ENCODE data around the gene NOVA2. TPM values are rescaled to one million over a fixed set of nuclear protein-coding genes. Genes with fewer than 3 reads are reported as not detected.

NOVA2 gene
- total and polyA plus RNA-seq, 2 donors (not counting 1 experiment from before 2014, with no cell fraction given): not detected

DNA sequence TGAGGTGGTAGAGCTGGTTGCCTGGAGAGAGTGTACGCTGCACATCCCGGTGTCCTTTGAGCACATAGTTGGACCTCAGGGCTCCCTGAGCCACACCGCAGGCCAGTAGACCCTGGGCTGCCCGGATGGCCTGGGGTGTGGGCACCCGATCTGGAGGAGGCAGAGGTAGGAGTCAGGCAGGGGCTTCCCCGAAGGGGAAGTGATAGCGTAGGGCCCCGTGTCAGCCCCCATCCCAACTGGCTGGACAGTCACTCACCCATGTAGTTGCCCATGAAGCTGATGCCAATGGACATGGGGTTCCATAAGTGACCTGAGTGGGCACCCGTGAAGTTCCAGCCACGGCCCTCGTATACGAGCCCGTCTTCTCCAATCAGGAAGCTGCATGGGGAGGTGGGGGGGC lies 45.6 kb upstream of the NOVA2 start:
- H4K20me1 ChIP-seq (ENCODE audit: control insufficient read depth, insufficient read depth, low read length, poor library complexity, severe bottlenecking): peaks cover 5% of the 10 kb centered on the region
- Mint-ChIP-seq H3K4me3 (no peak overlapping the region), H3K9me3 (ENCODE audit: insufficient read depth) (no peaks in the 10 kb centered on the region), H3K27ac (no peak overlapping the region), H3K27me3 (peaks cover 22% of the 10 kb centered on the region), H3K4me1 (peaks cover 18% of the 10 kb centered on the region)
- WGBS (ENCODE audit: insufficient coverage): 85% methylated on average over 8 of the region's 13 CpGs
- ATAC-seq (ENCODE audit: low read depth): no peak
- no peaks in the 10 kb centered on the region for H3K36me3 ChIP-seq (replicated peaks in 1 of 2; ENCODE audit: control extremely low read depth in 1 of 2, control insufficient read depth in 1 of 2, extremely low read depth in 1 of 2, insufficient read depth in 2 of 2, low read length in 1 of 2)
- POLR2A ChIA-PET: no interaction called here
- peaks cover 0 to 18% (median 0%) of the 10 kb centered on the region in 3 donors for H3K9me3 ChIP-seq (ENCODE audit: control extremely low read depth in 1 of 3, control insufficient read depth in 2 of 3, insufficient read depth in 1 of 3, low read length in 2 of 3)
- no peak overlapping the region for H3K4me3 ChIP-seq (ENCODE audit: control extremely low read depth in 1 of 5, extremely low read depth in 1 of 5, insufficient read depth in 1 of 5, low read depth in 2 of 5, low read length in 4 of 5)
- DNase-seq: no peak
- intact Hi-C loops (cut with micrococcal nuclease): loop anchor here (10.0 kb wide), 1 partner anchor 1586 kb away; the partner anchor contains the start of gene BICRA
- TF ChIP-seq, protein P1, sequence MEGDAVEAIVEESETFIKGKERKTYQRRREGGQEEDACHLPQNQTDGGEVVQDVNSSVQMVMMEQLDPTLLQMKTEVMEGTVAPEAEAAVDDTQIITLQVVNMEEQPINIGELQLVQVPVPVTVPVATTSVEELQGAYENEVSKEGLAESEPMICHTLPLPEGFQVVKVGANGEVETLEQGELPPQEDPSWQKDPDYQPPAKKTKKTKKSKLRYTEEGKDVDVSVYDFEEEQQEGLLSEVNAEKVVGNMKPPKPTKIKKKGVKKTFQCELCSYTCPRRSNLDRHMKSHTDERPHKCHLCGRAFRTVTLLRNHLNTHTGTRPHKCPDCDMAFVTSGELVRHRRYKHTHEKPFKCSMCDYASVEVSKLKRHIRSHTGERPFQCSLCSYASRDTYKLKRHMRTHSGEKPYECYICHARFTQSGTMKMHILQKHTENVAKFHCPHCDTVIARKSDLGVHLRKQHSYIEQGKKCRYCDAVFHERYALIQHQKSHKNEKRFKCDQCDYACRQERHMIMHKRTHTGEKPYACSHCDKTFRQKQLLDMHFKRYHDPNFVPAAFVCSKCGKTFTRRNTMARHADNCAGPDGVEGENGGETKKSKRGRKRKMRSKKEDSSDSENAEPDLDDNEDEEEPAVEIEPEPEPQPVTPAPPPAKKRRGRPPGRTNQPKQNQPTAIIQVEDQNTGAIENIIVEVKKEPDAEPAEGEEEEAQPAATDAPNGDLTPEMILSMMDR (IDR thresholded peaks at IDR 0.05): no peak
- no peak for TF ChIP-seq EZH2 (IDR thresholded peaks at IDR 0.05; ENCODE audit: borderline replicate concordance, insufficient read depth, low read depth, low read length, poor library complexity, severe bottlenecking)
- H3K27me3 ChIP-seq (replicated peaks in 1 of 4; ENCODE audit: control extremely low read depth in 1 of 4, control insufficient read depth in 3 of 4, insufficient read depth in 4 of 4, low read length in 3 of 4): peaks cover 0 to 32% (median 16%) of the 10 kb centered on the region in 4 experiments
- CTCF ChIA-PET: interaction anchor here (0.7 to 4.9 kb wide), 5 partner anchors 9 to 382 kb away, joined by 3 to 28 read pairs (median 5); no protein-coding TSS in a partner anchor
- no peak overlapping the region for H2AFZ ChIP-seq (ENCODE audit: insufficient read depth, low read depth, low read length, poor library complexity, severe bottlenecking)
- peaks cover 19 to 22% of the 10 kb centered on the region in 2 donors for H3K4me1 ChIP-seq (ENCODE audit: control insufficient read depth in 2 of 2, insufficient read depth in 2 of 2, low read length in 2 of 2)
- no peaks in the 10 kb centered on the region for H3K79me2 ChIP-seq (ENCODE audit: control insufficient read depth, insufficient read depth, low read length)
- no peak overlapping the region for H3K4me2 ChIP-seq (replicated peaks; ENCODE audit: low read depth, low read length, poor library complexity, severe bottlenecking)
- no peak overlapping the region for H3K27ac ChIP-seq (ENCODE audit: low read length in 2 of 2)
- H3K9ac ChIP-seq (ENCODE audit: low read length): no peak overlapping the region

DNA sequence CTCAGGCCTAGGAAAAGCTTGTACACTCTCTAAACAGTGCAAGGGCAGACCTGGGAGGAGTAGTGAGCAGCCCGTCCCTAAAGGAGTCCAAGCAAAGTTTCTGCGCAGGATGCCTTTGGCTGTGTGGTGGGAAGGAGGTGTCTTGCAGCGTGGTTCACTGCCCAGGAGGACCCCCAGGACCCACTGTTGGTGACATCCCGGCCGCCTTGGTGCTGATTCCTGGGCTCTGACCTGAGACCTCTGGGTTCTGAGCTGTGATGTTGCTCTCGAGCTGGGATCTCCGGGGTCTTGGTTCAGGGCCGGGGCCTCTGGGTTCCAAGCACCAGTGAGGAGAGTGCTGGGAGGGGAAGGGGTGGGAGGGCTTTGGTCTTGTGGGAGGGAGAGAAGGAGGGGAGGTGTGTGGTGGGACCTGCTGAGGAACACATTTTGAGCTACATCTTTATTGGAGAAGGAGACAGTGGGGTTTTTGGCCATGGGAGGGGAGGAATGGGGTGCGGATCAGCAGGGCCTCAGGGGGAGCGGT lies 45.1 kb upstream of the NOVA2 start:
- no peak overlapping the region for H2AFZ ChIP-seq (ENCODE audit: insufficient read depth, low read depth, low read length, poor library complexity, severe bottlenecking)
- TF ChIP-seq, protein P1 (IDR thresholded peaks at IDR 0.05): no peak
- no peak for TF ChIP-seq EZH2 (IDR thresholded peaks at IDR 0.05; ENCODE audit: borderline replicate concordance, insufficient read depth, low read depth, low read length, poor library complexity, severe bottlenecking)
- ChIA-PET POLR2A (no interaction called here), CTCF (interaction anchor here (4.9 kb wide), 1 partner anchor 10 kb away, joined by 28 read pairs; no protein-coding TSS in a partner anchor)
- H3K4me3 ChIP-seq (ENCODE audit: control extremely low read depth in 1 of 5, extremely low read depth in 1 of 5, insufficient read depth in 1 of 5, low read depth in 2 of 5, low read length in 4 of 5): no peak overlapping the region
- WGBS (ENCODE audit: insufficient coverage): 97% methylated on average over 9 of the region's 10 CpGs
- Mint-ChIP-seq H3K4me3 (no peak overlapping the region), H3K4me1 (peaks cover 18% of the 10 kb centered on the region), H3K27ac (no peak overlapping the region), H3K27me3 (peaks cover 21% of the 10 kb centered on the region), H3K9me3 (ENCODE audit: insufficient read depth) (no peaks in the 10 kb centered on the region)
- peaks cover 6% of the 10 kb centered on the region for H4K20me1 ChIP-seq (ENCODE audit: control insufficient read depth, insufficient read depth, low read length, poor library complexity, severe bottlenecking)
- no peaks in the 10 kb centered on the region for H3K36me3 ChIP-seq (replicated peaks in 1 of 2; ENCODE audit: control extremely low read depth in 1 of 2, control insufficient read depth in 1 of 2, extremely low read depth in 1 of 2, insufficient read depth in 2 of 2, low read length in 1 of 2)
- no peak overlapping the region for H3K27ac ChIP-seq (ENCODE audit: low read length in 2 of 2)
- intact Hi-C loops (cut with micrococcal nuclease): loop anchor here (10.0 kb wide), 1 partner anchor 1586 kb away; the partner anchor contains the start of gene BICRA
- H3K4me2 ChIP-seq (replicated peaks; ENCODE audit: low read depth, low read length, poor library complexity, severe bottlenecking): no peak overlapping the region
- peaks cover 19 to 22% of the 10 kb centered on the region in 2 donors for H3K4me1 ChIP-seq (ENCODE audit: control insufficient read depth in 2 of 2, insufficient read depth in 2 of 2, low read length in 2 of 2)
- H3K9me3 ChIP-seq (ENCODE audit: control extremely low read depth in 1 of 3, control insufficient read depth in 2 of 3, insufficient read depth in 1 of 3, low read length in 2 of 3): peaks cover 0 to 18% (median 0%) of the 10 kb centered on the region in 3 donors
- peaks cover 0 to 35% (median 14%) of the 10 kb centered on the region in 4 experiments for H3K27me3 ChIP-seq (replicated peaks in 1 of 4; ENCODE audit: control extremely low read depth in 1 of 4, control insufficient read depth in 3 of 4, insufficient read depth in 4 of 4, low read length in 3 of 4)
- no peaks in the 10 kb centered on the region for H3K79me2 ChIP-seq (ENCODE audit: control insufficient read depth, insufficient read depth, low read length)
- DNase-seq: no peak
- no peak for ATAC-seq (ENCODE audit: low read depth)
- no peak overlapping the region for H3K9ac ChIP-seq (ENCODE audit: low read length)

Data from B cell (primary cell).